Epidermal melanocyte (primary cell): ENCODE data around the gene KRT83.
"Not testable (repeated sequence)": the region's sequence is repeated elsewhere in the genome, so short reads cannot be mapped to it uniquely, and the experiment has no call there.

Source experiments
- DNase-seq: peaks from one replicate; pipeline ENCODE4 v3.0.0; 2011; ENCODE audit warnings: low spot score; ENCODE audit not compliant: insufficient read length

The KRT83 gene

GRCh38 chr12:52310622-52311284 is 10.4 kb downstream of the KRT83 start:
- DNase-seq, result no peak

DNA sequence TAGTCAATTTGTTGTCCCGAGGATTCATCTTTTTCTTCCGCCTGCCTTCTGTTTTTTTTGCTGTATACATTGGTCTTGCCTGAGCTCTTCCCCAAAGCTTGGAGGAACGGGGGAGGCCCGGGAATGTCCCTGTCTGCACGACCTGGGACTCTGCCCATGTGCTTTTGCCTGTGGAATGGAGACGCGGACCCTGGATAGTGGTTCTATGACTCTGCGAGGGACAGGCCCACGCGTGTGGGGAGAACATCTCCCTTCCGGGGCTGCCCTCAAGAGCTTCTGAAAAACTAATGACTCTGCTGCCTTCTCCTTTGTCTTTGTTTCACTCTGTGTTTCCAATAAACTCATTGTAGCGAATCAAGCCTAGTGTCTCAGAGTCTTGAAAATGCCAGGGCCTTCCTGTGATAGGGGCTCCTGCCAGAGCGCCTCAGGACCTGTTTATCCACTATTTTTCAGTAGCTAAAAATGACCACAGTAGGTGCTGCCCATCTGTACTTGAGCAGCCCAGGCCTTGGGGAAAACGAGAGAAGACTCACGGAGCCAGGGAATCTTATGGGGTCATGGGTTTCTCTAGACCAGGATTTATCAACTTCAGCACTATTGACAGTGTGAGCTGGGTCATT is 12.3 kb downstream of the KRT83 start:
- DNase-seq, result no peak

DNA sequence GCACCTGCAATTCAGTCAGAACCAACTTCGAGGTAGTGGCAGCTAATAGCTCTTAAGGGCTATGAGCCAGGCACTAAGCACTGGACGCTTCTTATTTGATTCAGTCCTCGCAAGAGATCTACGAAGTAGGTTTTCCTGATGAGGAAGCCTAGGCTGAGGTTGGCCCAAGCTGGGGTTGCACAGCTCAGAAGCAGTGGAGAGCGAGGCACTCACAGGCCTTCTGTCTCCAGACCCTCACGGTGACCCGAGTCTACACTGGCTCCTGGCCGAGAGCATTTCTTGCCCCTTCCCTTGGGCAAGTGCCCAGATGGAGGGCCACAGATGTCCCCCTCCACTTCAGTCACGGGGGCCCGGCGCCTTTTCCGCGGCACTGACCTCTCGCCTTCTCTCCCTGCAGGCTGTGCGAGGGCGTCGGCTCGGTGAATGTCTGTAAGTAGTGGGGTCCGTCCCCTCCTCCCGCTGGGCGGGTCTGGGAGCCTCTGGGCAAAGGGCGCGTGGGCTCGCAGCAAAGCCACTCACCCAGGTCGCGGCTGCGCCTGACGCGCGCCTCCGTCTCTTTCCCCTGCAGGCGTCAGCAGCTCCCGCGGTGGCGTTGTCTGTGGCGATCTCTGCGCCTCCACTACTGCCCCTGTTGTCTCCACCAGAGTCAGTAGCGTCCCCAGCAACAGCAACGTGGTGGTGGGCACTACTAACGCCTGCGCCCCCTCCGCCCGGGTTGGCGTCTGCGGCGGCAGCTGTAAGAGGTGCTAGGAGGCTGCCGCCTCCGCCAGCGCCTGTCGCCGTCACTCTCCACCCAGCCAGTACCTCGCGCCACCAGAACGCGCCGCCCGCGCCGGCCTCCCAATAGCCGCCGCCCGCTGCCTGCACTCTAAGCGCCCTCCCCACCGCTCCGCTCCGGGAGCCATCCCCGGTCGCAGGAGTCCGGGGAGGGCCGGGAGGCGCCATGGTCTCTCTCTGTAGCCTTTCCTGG is 13.1 kb downstream of the KRT83 start:
- no peak for DNase-seq

DNA sequence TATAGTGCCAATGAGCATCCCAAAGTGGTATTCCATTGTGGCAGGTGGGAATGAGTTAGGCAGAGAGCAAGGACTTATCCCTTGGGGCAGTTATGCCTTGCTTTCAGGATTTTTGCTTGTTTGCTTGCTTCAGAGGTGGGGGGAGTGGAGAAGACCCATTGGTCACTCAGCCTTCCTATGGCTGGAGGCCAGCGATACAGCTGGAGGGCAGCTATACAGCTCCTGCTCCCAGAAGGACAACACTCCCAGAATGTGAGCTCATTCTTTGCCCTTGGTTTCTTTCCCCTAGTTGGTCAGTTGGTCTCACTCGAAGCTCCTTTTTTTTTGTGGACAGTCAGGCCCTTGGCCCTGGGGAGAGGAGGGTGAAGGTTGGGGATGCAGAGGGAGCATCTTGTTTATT is 14.5 kb downstream of the KRT83 start:
- no peak for DNase-seq

DNA sequence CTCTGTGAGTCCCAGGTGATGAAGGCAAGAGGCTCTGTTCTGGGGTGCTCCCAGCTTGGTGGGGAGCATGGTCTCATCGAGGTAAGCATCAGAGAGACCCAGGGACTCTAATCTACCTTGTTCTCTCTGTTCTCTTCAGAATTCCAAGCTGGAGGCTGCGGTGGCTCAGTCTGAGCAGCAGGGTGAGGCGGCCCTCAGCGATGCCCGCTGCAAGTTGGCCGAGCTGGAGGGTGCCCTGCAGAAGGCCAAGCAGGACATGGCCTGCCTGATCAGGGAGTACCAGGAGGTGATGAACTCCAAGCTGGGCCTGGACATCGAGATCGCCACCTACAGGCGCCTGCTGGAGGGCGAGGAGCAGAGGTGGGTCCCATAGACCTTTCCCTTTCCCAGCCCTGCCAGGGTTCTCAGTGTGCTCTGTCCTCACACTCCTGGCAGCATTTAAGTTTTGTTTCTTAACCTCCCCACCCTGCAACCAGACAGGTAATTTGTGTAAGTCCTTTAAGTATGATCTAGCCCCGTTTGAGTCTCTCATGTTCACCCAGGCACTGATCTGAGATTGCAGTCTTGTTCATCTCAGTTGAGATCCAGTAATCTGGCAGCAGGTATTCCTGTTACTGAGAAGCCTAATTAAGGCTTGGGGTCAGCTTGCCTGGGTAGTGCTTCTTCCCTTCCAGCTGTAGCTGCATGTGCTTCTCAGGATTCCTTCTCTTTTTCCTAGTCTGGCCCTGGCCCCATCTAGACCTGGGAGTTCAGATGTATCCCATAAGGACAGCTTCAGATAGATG is 15.1 kb downstream of the KRT83 start:
- DNase-seq, result no peak

- DNase-seq, result not testable (repeated sequence)
These were observed 16.2 kb downstream of the KRT83 start for GRCh38 chr12:52304941-52305411.

GRCh38 chr12:52302242-52302914 is 18.8 kb downstream of the KRT83 start:
- not testable (repeated sequence) for DNase-seq

- DNase-seq, result not testable (repeated sequence)
These were observed 19.5 kb downstream of the KRT83 start for GRCh38 chr12:52301721-52302120.

- no peak for DNase-seq
These were observed 20.2 kb downstream of the KRT83 start for GRCh38 chr12:52300796-52301691.

DNA sequence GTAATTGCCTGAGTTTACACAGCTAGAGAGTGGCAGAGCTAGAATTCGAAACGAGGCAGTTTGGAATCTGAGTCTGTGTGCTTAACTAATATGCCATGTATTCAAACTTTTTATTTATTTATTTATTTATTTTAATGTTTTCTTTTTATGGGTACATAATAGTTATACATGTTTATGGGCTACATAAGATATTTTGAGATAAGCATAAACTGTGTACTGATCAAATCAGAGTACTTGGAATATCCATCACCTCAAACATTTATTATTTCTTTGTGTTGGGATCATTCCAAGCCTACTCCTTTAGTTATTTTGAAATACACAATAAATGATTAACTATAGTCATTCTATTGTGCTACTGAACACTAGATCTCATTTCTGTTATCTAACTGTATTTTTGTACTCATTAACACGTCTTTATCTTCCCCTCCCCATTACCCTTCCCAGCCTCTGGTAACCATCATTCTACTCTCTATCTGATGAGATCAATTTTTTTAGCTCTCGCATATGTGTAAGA is 22.5 kb downstream of the KRT83 start:
- no peak for DNase-seq

DNA sequence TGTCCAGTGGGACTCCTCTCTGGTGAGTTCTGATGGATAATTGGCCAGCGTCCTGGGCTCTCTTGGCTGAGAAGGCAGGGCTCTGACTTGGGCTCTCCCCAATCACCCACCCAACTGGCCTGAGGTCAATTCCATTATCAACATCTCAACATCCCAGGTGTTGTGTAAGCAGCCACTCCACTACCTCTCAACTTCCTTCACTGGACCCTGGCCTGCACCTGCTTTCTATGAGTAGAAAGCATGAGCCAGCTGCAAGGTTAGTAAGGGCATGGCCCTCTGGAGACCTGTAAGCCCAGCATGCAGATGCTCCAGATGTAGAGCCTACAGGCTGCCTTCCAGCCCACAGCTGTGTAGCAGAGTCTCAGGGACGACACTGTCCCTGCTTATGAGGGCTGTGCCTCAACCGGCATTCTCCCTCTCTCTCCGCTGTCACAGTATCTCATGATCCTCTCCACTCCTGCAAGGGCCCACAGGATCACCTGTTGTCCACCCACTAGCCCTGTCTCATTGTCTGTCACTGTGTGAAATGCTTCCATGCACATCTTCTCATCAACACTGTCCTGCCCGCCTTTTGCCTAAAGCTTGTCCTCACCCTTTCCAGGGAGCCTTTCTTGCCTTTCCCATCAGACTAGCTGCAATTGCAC is 24.5 kb downstream of the KRT83 start:
- no peak for DNase-seq

DNA sequence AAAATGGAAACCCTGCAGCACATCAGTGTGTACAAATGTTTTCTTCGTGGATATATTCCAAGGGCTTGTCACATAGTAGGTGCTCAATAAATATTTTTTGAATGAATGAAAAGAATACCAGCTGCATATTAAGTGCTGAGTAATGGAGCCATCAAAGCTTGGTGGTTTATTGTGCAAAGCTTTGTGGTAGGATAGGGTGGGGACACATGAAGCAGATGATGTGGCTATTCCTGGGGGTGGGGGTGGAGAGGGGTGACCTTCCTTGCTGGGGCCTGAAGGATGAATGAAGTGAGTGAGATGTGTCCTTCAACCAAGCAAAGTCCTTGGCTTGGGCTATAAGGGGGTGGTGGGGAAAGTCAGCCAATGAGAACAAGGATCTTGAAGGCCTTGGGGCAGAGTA is 25.5 kb downstream of the KRT83 start:
- no peak for DNase-seq

DNA sequence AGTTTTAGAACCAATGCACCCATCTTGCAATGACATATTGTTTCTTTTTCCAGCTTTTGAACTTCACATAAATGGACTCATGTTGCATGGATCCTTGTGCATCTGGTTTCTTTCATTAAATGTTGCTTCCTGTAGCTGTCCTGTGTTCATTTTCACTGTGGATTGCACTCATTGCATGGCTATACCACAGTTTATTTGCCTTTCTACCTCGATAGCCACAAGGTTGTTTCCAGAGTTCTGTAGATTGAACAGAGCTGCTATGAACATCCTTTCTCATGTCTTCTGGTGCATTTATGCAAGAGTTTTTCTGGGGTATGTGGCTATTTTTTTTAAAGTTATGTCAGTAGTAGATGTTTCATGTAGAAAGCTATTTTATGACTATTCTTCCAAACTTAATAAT is 26.4 kb downstream of the KRT83 start:
- no peak for DNase-seq

- no peak for DNase-seq
These were observed 27.3 kb downstream of the KRT83 start for GRCh38 chr12:52293926-52294325.

DNA sequence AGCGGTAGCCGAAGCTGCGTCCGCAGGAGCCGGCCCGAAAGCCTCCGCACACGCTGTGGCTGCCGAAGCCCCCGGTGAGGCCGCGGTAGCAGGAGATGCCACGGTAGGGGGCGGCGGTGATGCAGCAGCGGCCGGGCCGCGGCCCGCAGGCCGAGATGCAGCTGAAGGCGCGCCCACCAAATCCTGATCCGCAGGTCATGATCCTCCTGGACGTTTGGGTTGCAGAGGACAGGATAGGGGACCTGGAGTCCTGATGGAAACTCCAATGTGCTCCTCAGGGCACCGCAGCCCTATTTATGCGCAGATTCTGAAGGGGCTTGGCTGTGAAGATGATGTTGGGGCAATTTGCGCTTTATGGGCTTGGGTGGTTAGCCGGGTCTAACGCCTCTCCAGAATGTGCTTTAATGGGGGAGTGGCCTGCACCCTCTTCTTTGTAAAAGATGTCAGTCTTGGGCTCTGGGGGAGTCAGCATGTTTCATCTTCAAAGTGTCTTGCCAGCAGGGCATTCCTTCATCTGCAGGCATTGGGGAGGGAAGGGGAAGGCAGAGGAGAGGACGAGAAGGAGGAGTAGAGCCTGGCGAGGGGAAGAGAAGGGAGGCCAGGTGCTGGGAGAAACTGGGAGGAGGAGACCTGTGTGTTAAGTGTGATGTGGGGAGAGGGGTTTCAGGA is 29.8 kb downstream of the KRT83 start, which contains the start of gene KRT81:
KRT81 (minus strand) TSS at position 268 of the 669 bp plus-strand sequence; CDS start at position 199, 69 bp downstream.
- DNase-seq, result no peak

- DNase-seq, result not testable (repeated sequence)
These were observed 30.6 kb downstream of the KRT83 start for GRCh38 chr12:52290483-52291134.
